GM19452 (cell line): ENCODE data around the gene SLC25A48.

Experiments used
- ATAC-seq: cut with Tn5 transposase; IDR thresholded peaks from one replicate; pipeline ENCODE4 v1.9.1; 2021; ENCODE audit not compliant: unreplicated experiment

Gene SLC25A48

GRCh38 chr5:135880801-135881200 is 46.3 kb downstream of the SLC25A48 start:
- ATAC-seq, result no peak

GRCh38 chr5:135881244-135881643 is 46.8 kb downstream of the SLC25A48 start:
- no peak for ATAC-seq

GRCh38 chr5:135881819-135882218 is 47.4 kb downstream of the SLC25A48 start:
- ATAC-seq, result no peak

DNA sequence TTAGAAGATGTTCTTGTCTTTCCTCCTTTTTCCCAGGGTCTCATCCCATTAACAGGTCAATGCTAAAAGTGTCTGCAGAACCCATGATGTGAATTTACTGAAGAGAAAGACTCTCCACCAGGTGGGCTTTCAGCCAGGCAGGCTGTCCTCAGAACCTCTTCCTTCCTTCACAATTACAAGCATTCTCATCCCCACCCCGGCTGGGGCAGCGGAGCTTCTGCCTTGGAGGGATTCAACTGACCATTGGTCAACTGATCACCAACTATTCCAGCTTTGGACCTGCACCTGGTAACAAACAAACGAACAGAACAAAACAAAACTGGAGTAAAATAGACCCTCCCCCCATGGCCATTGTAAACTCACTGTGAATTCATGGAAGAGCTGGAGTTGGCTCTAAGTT is 48.6 kb downstream of the SLC25A48 start:
- ATAC-seq, result no peak

GRCh38 chr5:135883441-135883840 is 49.0 kb downstream of the SLC25A48 start:
- ATAC-seq, result no peak

DNA sequence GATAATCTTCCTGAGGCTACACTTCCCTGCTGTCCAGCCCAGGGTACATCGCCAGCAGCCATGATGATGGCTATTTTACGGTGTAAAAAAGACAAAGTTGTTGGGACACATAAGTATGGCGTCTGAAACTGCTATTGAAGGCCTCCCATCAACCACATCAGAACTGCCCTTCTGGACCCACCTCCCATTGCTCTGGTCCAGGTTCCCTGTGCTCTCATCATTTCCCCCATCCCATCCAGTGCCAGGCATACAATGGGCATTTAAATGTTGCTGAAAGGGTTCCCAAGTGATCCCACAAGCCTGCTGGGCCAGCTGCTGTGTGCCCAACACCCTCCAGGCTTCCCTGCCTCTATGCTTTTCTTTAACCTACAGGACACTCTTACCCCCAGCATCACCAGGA is 50.6 kb downstream of the SLC25A48 start:
- ATAC-seq, result no peak

- no peak for ATAC-seq
Observed at GRCh38 chr5:135886136-135886535, 51.7 kb downstream of the SLC25A48 start.

- ATAC-seq, result peak; percentile 85
Observed at GRCh38 chr5:135887447-135887864, 53.0 kb downstream of the SLC25A48 start.

DNA sequence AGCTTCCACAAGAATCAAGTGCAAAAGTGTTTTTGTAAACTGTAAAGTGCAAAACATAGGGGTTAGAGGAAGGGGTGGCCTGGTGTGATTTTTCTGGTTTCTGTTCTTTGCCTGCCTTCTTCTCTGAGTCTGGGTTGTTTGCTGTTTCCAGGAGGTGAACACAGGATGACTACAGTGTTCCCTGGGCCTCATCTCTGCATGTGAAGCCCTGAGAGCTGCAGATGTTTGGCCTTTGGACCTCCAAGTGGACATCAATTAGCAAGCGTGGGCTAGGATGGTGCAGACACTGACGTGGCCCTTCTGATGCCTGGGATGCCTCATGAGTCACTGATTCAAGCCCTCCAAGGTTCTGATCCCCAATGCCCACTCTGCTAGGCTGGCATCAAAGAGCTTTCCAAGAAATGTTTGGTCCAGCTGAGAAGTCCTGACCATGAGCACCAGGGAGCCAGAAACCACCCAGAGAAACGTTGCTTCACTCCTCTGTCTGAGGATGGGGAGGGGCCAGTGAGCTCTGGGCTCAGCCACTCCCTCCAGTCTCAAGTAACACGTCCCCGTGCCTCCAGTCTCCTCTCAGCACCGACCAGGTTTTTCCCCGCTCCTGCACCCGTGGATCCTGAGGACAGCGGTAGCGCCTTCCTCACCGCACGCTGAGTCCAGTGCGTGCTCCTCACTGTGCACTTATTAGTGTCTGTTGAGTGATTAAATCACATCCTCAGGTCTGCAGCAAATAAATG is 53.6 kb downstream of the SLC25A48 start:
- ATAC-seq, result no peak

DNA sequence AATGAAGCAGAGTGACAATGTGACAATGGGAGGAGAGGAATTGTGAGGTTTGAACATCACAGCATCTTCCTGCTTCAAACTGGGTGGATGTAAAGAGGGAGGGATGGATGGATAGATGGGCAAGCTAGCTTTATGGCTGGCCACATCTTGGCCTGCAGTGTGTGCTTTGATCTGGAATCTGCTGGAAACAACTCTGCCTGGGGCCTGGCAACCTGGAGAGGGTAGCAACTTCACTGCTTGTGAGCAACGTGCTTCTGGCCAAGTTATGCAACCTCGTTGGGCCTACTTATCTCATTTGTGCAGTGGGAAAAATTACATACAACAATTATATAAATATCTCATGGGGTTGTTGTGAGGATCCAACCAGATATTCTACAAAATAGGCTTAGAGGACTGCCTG is 55.8 kb downstream of the SLC25A48 start:
- ATAC-seq, result no peak

GRCh38 chr5:135890867-135891266 is 56.4 kb downstream of the SLC25A48 start:
- ATAC-seq, result peak; percentile 68

DNA sequence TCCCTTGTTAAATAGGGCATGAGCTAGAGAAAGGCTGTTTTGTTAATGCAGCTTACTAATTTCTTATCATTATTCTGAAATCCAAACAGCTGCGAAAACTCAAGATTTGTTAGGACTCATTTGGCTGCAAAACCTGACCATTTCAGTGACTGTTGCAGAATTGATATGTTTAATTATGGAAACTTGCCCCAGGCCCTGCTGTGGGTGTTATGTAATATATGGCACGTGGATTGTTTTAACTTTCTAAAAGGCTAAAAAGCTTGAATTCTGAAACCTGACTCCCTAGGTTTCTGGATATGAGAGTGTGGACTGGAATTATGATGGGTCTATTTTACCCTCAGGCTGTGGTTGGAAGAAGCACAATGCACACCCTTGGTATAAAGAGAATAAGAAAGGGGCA is 56.8 kb downstream of the SLC25A48 start:
- ATAC-seq, result no peak

DNA sequence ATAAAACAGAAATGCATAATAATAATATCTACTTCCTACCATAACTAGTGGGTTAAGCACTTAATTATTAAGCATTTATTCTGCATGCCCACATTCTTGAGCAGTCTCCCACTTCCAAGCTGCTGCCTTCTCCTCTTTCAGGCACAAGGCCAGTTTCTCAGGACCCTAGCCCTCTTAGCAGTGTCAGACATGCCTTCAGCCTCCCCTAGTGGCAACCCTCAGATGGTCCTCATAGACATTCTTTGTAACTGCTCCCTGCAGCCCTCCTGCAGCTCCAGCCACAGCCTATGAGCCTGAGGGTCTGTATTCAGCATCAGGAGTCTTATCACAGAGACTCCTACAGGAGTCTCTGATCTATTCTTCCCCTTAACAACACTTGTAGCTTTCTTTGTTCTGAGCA is 57.3 kb downstream of the SLC25A48 start:
- ATAC-seq, result no peak

- ATAC-seq, result no peak
Observed at GRCh38 chr5:135894276-135894675, 59.8 kb downstream of the SLC25A48 start.

DNA sequence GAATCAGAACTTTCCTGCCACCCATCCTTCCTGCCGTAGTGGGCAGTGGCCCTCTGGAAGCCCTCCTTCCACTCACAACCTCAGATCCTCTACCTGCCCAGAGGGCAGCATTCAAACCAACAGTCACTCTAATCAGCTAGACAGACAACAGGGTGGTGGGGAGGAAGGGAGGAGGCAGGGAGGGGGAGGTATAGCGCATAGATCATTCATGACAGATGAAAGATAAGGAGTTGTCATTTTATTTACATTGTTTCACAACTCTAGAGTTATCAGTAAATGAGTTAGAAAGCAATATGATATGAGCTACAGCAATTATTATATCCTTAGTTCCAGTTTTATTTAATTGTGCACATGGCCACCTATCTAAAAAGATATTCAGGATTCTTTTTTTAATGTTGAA is 60.3 kb downstream of the SLC25A48 start:
- ATAC-seq, result no peak

DNA sequence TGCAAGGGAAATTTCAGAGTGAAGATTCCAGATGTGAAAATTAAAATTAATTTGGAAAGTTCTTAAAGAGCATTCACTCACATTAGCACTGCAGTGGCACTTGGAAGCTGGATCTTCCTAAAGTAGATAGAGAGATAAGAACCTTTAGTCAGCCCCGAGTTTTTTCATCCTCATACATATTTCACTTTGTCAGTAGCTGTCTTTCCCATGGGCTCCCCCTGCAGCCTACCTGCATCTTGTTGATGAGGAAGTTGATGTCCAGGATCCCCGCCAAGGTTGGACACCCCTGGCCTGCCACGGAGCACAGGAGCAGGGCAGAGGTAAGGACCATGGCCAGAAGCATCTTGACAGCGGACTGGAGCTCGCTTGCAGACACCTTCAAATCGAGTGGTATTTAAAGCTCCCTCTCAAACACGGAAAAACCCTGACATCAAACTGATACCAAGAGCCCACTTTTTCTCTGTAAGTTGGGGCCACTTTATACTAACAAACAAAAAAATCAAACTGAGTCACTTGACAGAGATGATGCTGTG is 61.1 kb downstream of the SLC25A48 start, which contains the start of gene IL9:
Gene IL9, minus strand, starts transcription at position 368 of the 533 bp plus-strand sequence. Its CDS starts 25 bp downstream, at position 343.
- no peak for ATAC-seq

DNA sequence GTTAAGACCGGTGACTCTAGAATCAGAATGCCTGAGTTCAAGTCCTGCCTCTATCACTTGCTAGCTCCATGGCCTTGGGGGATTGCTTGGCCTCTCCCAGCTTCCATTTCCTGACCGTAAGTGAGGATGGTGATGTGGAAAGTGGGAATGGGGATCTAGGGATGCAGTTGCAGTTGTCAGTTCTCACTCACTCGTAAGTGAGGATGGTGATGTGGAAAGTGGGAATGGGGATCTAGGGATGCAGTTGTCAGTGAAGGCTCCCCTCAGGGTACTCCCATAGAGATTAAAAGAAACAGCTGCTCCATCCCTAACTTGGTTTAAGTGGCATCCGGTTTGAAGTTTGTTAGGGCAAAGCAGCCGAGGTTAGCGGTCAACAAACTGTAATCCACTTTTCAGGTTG is 64.2 kb downstream of the SLC25A48 start:
- no peak for ATAC-seq

DNA sequence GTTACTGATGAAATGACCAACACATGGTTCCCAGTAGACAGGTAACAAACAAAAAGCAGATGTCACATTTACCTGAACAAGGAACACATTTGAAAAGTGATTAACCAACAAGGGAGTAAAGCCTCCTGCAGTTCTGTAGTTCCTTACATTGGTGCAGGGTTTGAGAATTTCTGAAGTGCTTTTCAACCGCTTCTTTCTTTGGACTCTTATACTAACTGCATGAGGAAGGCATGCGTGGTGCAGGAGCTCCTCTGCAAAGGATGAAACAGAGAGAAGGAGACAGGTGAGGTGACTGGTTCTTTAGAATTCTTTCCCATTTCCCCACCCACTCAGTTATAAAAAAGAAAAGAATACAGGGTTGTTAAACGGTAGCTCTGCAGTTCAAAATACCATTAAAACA is 65.8 kb downstream of the SLC25A48 start:
- no peak for ATAC-seq

DNA sequence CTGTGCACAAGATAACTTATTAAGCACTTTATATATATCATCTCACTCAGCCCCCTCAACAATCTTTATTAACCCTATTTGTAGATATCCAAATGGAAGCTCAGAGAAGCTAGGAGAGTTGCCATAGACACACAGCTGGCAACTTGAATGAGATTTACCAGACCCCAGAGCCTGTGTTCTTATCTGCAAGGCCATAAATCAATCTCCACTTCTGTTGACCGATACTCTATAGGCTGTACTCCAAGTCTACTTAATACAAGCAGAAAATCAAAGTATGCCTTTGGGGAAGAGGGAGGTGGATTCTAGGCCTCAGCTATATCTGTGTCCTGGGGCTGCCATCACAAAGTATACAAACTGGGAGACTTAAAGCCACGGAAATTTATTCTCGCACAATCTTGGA is 67.2 kb downstream of the SLC25A48 start:
- ATAC-seq, result no peak

DNA sequence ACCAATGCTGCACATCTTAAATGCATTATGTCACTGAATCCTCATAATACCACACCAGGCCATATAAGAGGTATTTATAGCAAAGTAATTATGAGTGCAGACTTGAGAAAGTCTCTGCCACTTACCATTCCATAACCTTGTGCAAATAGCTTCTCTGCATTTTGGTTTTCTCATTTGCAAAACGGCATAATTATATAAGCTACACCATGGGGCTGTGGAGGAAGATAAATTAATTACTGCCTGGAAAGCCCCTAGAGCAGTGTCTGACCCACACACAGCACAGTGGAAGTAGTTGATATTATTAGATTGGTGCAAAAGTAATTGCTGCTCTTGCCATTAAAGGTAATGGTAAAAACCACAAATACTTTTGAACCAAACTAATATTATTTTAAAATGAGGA is 70.7 kb downstream of the SLC25A48 start:
- no peak for ATAC-seq

DNA sequence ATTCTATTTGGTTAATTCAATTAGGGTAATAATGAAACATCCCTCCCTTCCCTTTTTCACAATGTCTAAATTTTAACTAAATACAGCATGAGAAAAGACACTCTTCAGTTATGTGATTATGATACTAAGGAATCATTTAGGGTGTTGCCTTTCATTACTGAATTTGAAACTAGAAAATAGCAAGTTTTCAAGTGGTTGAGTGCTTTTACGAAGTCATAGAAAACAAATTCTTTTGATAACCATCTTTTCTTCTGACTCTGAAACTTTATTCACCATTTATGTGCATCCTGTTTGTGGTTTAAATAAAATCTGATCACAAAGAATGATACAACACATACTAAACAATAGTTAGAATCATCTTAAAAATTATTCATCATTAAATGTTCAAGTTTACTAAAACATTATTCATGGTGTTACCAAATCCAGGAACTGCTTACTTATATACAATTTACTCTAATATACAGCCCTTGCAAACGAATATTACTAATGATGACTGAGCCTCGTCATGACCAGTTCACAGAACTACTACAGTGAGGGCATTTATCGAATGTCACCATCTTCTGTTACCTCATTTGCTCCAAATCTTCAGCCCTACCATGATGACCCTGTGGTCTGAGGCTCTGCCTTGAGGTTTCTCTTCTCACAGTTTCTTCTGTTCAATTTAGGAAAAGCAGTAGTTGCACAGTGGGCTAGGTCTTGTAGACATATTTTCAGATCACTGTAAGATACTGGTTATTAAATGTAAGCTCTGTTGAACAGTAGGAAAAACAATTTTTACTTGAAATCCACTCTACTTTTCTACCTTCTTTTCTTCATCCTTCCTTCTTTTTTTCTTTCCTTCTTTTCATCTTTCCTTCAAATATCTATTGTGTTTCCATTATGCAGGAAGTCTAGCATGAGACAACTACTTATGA is 79.5 kb downstream of the SLC25A48 start:
- ATAC-seq, result no peak

DNA sequence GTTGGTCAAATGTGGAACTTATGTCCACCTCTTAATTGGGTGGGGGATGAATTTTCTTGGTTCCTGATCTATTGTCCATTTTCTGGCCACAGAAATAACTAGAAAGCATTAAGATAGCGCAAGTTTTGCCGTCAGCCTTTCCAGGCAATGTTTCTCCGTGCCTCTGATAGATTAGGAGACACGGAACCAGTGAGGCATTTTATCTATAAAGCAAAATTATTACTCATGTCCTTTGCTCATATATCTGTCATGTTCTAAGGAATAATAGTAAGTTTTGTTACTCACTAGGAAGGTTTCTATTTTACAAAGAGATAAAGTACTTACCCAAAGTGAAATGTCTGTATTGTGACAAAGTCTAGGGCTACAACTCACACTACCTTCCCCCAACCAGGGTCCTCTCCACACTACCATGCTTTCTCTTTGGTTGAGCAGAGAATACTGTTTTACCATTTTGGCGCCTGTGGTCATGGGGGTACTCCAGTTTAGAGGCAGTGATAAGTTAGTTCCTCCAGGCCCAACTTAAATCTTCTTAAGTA is 81.1 kb downstream of the SLC25A48 start:
- ATAC-seq, result no peak
